Mucosa of gallbladder (tissue), 1 donor: Measurements from ENCODE around the gene BSG. TPM values are rescaled to one million over a fixed set of nuclear protein-coding genes. Genes with fewer than 3 reads are reported as not detected.
"Not testable (repeated sequence)": the region's sequence is repeated elsewhere in the genome, so short reads cannot be mapped to it uniquely, and the experiment has no call there.

Experiments used
- DNase-seq: peaks from one replicate; pipeline ENCODE4 v3.0.0-alpha.2; 2020; ENCODE audit warnings: low spot score
- total RNA-seq: library from RNA; stranded (reverse); gene quantifications from one replicate; pipeline ENCODE4 v1.2.1, GENCODE V29; 2021
- donor health status: DM: no; HTN: no; CAD: no.

Gene BSG
- total RNA-seq, 1 donor from 2014 or later: 480 TPM

GRCh38 chr19:604355-604754, 32.0 kb downstream of the BSG start:
- no peak for DNase-seq

GRCh38 chr19:605061-605971, 32.9 kb downstream of the BSG start:
- not testable (repeated sequence) for DNase-seq

- no peak for DNase-seq
Measured at GRCh38 chr19:607301-608154, 35.1 kb downstream of the BSG start.

- no peak for DNase-seq
Measured at GRCh38 chr19:608155-609003, 36.0 kb downstream of the BSG start.

- DNase-seq: peak; percentile 50
Measured at GRCh38 chr19:609004-609346, 36.6 kb downstream of the BSG start.

GRCh38 chr19:610071-610800, 37.8 kb downstream of the BSG start:
- DNase-seq: no peak

- DNase-seq: peak; percentile 21
Measured at GRCh38 chr19:610801-611480, 38.5 kb downstream of the BSG start.

- no peak for DNase-seq
Measured at GRCh38 chr19:611481-611868, 39.1 kb downstream of the BSG start.

GRCh38 chr19:612941-613340, 40.5 kb downstream of the BSG start:
- no peak for DNase-seq

GRCh38 chr19:613732-614567, 41.6 kb downstream of the BSG start:
- no peak for DNase-seq

GRCh38 chr19:615619-616018, 43.2 kb downstream of the BSG start:
- no peak for DNase-seq

GRCh38 chr19:616062-616700, 43.8 kb downstream of the BSG start:
- DNase-seq: no peak

- DNase-seq: no peak
Measured at GRCh38 chr19:616747-617526, 44.5 kb downstream of the BSG start.

GRCh38 chr19:617551-618246, 45.3 kb downstream of the BSG start:
- no peak for DNase-seq

GRCh38 chr19:618247-618619, 45.8 kb downstream of the BSG start:
- DNase-seq: no peak

GRCh38 chr19:618674-619285, 46.4 kb downstream of the BSG start:
- no peak for DNase-seq

- DNase-seq: no peak
Measured at GRCh38 chr19:619286-620002, 47.0 kb downstream of the BSG start.
